ENCODE measurements around the gene SORCS2. TPM values are rescaled to one million over a fixed set of nuclear protein-coding genes. Genes with fewer than 3 reads are reported as not detected.

The SORCS2 gene
- polyA plus RNA-seq, 3 donors, result 0.46 to 0.55 TPM; not detected in 1

DNA sequence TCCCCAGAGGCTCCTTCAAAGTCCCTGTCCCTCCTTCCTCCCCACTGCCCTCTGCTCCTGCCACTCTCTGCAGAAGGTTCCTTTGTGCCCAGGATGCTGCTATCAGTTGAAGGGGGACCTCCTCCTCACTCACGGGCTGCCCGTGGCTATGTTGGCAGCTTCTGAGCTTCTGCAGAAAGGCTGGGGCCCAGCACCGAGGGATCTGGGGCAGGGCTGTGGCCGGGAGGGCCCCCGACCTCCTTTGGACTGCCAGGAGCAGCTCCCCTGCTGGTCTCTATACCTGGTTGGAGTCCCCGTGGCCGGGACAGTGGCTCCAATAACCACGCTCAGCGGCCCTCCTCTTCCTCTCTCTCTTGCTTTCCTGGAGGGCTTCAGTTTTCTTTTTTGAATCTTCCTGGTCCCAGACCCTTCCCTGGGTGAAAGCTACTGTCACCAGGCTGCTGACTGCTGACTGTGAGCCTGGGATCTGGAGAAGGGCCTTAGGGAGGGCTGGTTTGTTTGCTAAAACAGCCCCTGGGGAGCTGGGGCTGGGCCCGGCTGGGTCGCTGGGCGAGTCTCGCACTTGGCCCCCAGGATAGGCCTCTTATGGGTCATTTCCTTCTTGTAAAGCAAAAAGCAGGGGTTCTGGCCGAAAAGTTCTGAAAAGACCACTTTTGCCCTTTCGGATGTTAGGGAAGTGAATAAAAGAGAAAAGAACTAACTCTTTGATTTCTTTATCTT lies 46.9 kb downstream of the SORCS2 start:
- Histone ChIP-seq H3K36me3 (replicated peaks in 1 of 2; ENCODE audit: control insufficient read depth in 1 of 2, insufficient read depth in 2 of 2, low read length in 2 of 2) (no peaks in the 10 kb centered on the region), H3K4me3 (replicated peaks in 1 of 3; ENCODE audit: low read depth in 2 of 3, low read length in 3 of 3) (no peak overlapping the region), H3K79me2 (ENCODE audit: insufficient read depth, low read length) (no peaks in the 10 kb centered on the region), H3K9ac (ENCODE audit: insufficient read depth, low read length, poor library complexity, severe bottlenecking) (no peak overlapping the region), H4K20me1 (ENCODE audit: insufficient read depth, low read length) (no peaks in the 10 kb centered on the region), H2AFZ (ENCODE audit: insufficient read depth, low read depth, low read length, poor library complexity, severe bottlenecking) (no peak overlapping the region), H3K27me3 (ENCODE audit: control insufficient read depth in 2 of 2, insufficient read depth in 2 of 2, low read length in 2 of 2) (no peaks in the 10 kb centered on the region), H3K9me3 (replicated peaks in 1 of 2; ENCODE audit: control insufficient read depth in 1 of 2, insufficient read depth in 1 of 2, low read length in 2 of 2) (peaks cover 6 to 11% of the 10 kb centered on the region in 2 donors), H3K4me2 (replicated peaks; ENCODE audit: extremely low read depth, low read length, poor library complexity, severe bottlenecking) (no peak overlapping the region), H3K4me1 (ENCODE audit: control insufficient read depth in 1 of 2, insufficient read depth in 2 of 2, low read length in 2 of 2) (no peaks in the 10 kb centered on the region), H3K27ac (ENCODE audit: low read depth in 1 of 2, low read length in 2 of 2) (no peak overlapping the region)
- Mint-ChIP-seq H3K4me3 (no peak overlapping the region), H3K27ac (no peak overlapping the region), H3K9me3 (peaks cover 7 to 15% (median 9%) of the 10 kb centered on the region in 7 donors), H3K36me3 (no peaks in the 10 kb centered on the region), H3K4me1 (no peaks in the 10 kb centered on the region), H3K27me3 (ENCODE audit: low read depth in 3 of 3) (peaks cover 5 to 13% (median 10%) of the 10 kb centered on the region in 3 donors)
- TF ChIP-seq, protein P1, sequence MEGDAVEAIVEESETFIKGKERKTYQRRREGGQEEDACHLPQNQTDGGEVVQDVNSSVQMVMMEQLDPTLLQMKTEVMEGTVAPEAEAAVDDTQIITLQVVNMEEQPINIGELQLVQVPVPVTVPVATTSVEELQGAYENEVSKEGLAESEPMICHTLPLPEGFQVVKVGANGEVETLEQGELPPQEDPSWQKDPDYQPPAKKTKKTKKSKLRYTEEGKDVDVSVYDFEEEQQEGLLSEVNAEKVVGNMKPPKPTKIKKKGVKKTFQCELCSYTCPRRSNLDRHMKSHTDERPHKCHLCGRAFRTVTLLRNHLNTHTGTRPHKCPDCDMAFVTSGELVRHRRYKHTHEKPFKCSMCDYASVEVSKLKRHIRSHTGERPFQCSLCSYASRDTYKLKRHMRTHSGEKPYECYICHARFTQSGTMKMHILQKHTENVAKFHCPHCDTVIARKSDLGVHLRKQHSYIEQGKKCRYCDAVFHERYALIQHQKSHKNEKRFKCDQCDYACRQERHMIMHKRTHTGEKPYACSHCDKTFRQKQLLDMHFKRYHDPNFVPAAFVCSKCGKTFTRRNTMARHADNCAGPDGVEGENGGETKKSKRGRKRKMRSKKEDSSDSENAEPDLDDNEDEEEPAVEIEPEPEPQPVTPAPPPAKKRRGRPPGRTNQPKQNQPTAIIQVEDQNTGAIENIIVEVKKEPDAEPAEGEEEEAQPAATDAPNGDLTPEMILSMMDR (IDR thresholded peaks at IDR 0.05), result no peak
- intact Hi-C loops (cut with micrococcal nuclease), result no loop called here
- WGBS (ENCODE audit: insufficient coverage), result 83% methylated on average over 13 of the region's 15 CpGs
- DNase-seq, result no peak

DNA sequence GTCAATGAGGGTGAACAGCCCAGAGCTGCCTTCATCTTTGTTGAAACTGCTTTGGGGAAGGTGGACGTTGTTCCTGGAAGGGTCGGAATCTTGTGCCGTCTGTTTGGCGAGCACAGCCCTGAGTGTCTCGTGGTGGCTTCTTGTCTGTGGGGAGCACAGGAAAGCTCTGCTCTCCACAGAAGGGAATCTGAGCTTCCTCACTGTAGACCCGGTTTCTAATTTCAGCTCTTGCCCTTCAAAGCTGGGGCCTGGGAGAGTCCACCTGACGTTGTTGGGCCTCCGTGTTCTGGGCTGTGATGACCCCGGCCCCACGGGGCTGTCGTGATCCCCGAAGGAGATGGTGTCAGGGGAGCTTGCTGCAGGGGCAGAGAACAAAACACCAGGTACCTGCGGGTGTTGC lies 47.5 kb downstream of the SORCS2 start:
- Mint-ChIP-seq H3K4me1 (no peaks in the 10 kb centered on the region), H3K4me3 (no peak overlapping the region), H3K9me3 (peaks cover 7 to 15% (median 9%) of the 10 kb centered on the region in 7 donors), H3K27ac (no peak overlapping the region), H3K27me3 (ENCODE audit: low read depth in 3 of 3) (peaks cover 5 to 11% (median 10%) of the 10 kb centered on the region in 3 donors), H3K36me3 (no peaks in the 10 kb centered on the region)
- Histone ChIP-seq H3K9me3 (replicated peaks in 1 of 2; ENCODE audit: control insufficient read depth in 1 of 2, insufficient read depth in 1 of 2, low read length in 2 of 2) (peaks cover 6 to 11% of the 10 kb centered on the region in 2 donors), H3K36me3 (replicated peaks in 1 of 2; ENCODE audit: control insufficient read depth in 1 of 2, insufficient read depth in 2 of 2, low read length in 2 of 2) (no peaks in the 10 kb centered on the region), H3K9ac (ENCODE audit: insufficient read depth, low read length, poor library complexity, severe bottlenecking) (no peak overlapping the region), H3K4me3 (replicated peaks in 1 of 3; ENCODE audit: low read depth in 2 of 3, low read length in 3 of 3) (no peak overlapping the region), H3K4me1 (ENCODE audit: control insufficient read depth in 1 of 2, insufficient read depth in 2 of 2, low read length in 2 of 2) (no peaks in the 10 kb centered on the region), H3K4me2 (replicated peaks; ENCODE audit: extremely low read depth, low read length, poor library complexity, severe bottlenecking) (no peak overlapping the region), H3K27ac (ENCODE audit: low read depth in 1 of 2, low read length in 2 of 2) (no peak overlapping the region), H3K27me3 (ENCODE audit: control insufficient read depth in 2 of 2, insufficient read depth in 2 of 2, low read length in 2 of 2) (no peaks in the 10 kb centered on the region), H3K79me2 (ENCODE audit: insufficient read depth, low read length) (no peaks in the 10 kb centered on the region), H4K20me1 (ENCODE audit: insufficient read depth, low read length) (no peaks in the 10 kb centered on the region), H2AFZ (ENCODE audit: insufficient read depth, low read depth, low read length, poor library complexity, severe bottlenecking) (no peak overlapping the region)
- WGBS (ENCODE audit: insufficient coverage), result 74% methylated on average over 11 of the region's 13 CpGs
- intact Hi-C loops (cut with micrococcal nuclease), result no loop called here
- TF ChIP-seq, protein P1 (IDR thresholded peaks at IDR 0.05), result no peak
- DNase-seq, result no peak

Measured in CD14-positive monocyte (primary cell).